Measurements from ENCODE around the gene CCDC149.

The CCDC149 gene

GRCh38 chr4:24805566-24805965 is 107.3 kb downstream of the CCDC149 start:
- Histone ChIP-seq H3K79me2 (ENCODE audit: insufficient read depth, low read length) (no peaks in the 10 kb centered on the region), H3K36me3 (ENCODE audit: insufficient read depth, low read length) (no peaks in the 10 kb centered on the region), H3K27me3 (ENCODE audit: insufficient read depth, low read length, poor library complexity) (no peaks in the 10 kb centered on the region), H2AFZ (ENCODE audit: low read depth, low read length) (no peak overlapping the region), H3K9ac (ENCODE audit: low read depth, low read length) (no peak overlapping the region), H3K4me3 (ENCODE audit: low read depth in 1 of 2, low read length in 2 of 2) (no peak overlapping the region), H3K27ac (ENCODE audit: low read length) (no peak overlapping the region), H3K9me3 (ENCODE audit: insufficient read depth, low read length, severe bottlenecking) (no peaks in the 10 kb centered on the region), H3K4me1 (ENCODE audit: insufficient read depth, low read length) (no peaks in the 10 kb centered on the region), H4K20me1 (ENCODE audit: insufficient read depth, low read length) (no peaks in the 10 kb centered on the region), H3K4me2 (ENCODE audit: insufficient read depth, low read length) (no peak overlapping the region)
- ATAC-seq (ENCODE audit: insufficient read depth, low read depth) (no peak), DNase-seq (no peak)
- no peak for TF ChIP-seq EZH2 (IDR thresholded peaks at IDR 0.05; ENCODE audit: borderline replicate concordance, low read depth, low read length, severe bottlenecking)
- TF ChIP-seq, protein P1, sequence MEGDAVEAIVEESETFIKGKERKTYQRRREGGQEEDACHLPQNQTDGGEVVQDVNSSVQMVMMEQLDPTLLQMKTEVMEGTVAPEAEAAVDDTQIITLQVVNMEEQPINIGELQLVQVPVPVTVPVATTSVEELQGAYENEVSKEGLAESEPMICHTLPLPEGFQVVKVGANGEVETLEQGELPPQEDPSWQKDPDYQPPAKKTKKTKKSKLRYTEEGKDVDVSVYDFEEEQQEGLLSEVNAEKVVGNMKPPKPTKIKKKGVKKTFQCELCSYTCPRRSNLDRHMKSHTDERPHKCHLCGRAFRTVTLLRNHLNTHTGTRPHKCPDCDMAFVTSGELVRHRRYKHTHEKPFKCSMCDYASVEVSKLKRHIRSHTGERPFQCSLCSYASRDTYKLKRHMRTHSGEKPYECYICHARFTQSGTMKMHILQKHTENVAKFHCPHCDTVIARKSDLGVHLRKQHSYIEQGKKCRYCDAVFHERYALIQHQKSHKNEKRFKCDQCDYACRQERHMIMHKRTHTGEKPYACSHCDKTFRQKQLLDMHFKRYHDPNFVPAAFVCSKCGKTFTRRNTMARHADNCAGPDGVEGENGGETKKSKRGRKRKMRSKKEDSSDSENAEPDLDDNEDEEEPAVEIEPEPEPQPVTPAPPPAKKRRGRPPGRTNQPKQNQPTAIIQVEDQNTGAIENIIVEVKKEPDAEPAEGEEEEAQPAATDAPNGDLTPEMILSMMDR (IDR thresholded peaks at IDR 0.05; ENCODE audit: borderline replicate concordance, extremely low read depth, low read length, poor library complexity, severe bottlenecking), result no peak

- Histone ChIP-seq H3K4me2 (ENCODE audit: insufficient read depth, low read length) (no peak overlapping the region), H3K9me3 (ENCODE audit: insufficient read depth, low read length, severe bottlenecking) (no peaks in the 10 kb centered on the region), H3K27me3 (ENCODE audit: insufficient read depth, low read length, poor library complexity) (no peaks in the 10 kb centered on the region), H4K20me1 (ENCODE audit: insufficient read depth, low read length) (no peaks in the 10 kb centered on the region), H3K79me2 (ENCODE audit: insufficient read depth, low read length) (no peaks in the 10 kb centered on the region), H3K36me3 (ENCODE audit: insufficient read depth, low read length) (no peaks in the 10 kb centered on the region), H3K4me1 (ENCODE audit: insufficient read depth, low read length) (no peaks in the 10 kb centered on the region), H2AFZ (ENCODE audit: low read depth, low read length) (no peak overlapping the region), H3K27ac (ENCODE audit: low read length) (no peak overlapping the region), H3K4me3 (ENCODE audit: low read depth in 1 of 2, low read length in 2 of 2) (no peak overlapping the region), H3K9ac (ENCODE audit: low read depth, low read length) (no peak overlapping the region)
- ATAC-seq (ENCODE audit: insufficient read depth, low read depth) (no peak), DNase-seq (no peak)
- TF ChIP-seq, protein P1 (IDR thresholded peaks at IDR 0.05; ENCODE audit: borderline replicate concordance, extremely low read depth, low read length, poor library complexity, severe bottlenecking), result no peak
- no peak for TF ChIP-seq EZH2 (IDR thresholded peaks at IDR 0.05; ENCODE audit: borderline replicate concordance, low read depth, low read length, severe bottlenecking)
Observed at GRCh38 chr4:24805067-24805466, 107.8 kb downstream of the CCDC149 start.

DNA sequence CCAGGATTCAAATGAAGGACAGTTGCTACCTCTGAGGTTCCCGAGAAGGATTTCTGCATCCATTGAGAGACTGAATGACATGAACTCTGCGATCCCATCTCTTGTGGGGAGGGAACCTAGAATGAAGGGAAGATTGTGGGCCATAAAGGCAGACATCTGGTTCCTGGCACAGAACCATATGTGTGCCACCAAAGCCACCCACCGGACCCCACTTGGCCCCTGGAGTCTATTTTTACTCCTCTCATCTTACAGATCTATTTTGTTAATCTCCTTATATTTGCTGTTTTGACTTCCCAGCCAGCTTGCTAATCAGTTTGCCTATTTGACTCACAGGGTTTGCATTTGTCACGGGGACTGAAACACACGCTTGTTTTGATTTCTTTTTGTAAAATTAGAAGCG is 110.2 kb downstream of the CCDC149 start:
- Histone ChIP-seq H3K4me3 (ENCODE audit: low read depth in 1 of 2, low read length in 2 of 2) (no peak overlapping the region), H3K27me3 (ENCODE audit: insufficient read depth, low read length, poor library complexity) (no peaks in the 10 kb centered on the region), H2AFZ (ENCODE audit: low read depth, low read length) (no peak overlapping the region), H3K79me2 (ENCODE audit: insufficient read depth, low read length) (no peaks in the 10 kb centered on the region), H3K9ac (ENCODE audit: low read depth, low read length) (no peak overlapping the region), H3K36me3 (ENCODE audit: insufficient read depth, low read length) (no peaks in the 10 kb centered on the region), H4K20me1 (ENCODE audit: insufficient read depth, low read length) (no peaks in the 10 kb centered on the region), H3K9me3 (ENCODE audit: insufficient read depth, low read length, severe bottlenecking) (no peaks in the 10 kb centered on the region), H3K4me1 (ENCODE audit: insufficient read depth, low read length) (no peaks in the 10 kb centered on the region), H3K4me2 (ENCODE audit: insufficient read depth, low read length) (no peak overlapping the region), H3K27ac (ENCODE audit: low read length) (no peak overlapping the region)
- TF ChIP-seq EZH2 (IDR thresholded peaks at IDR 0.05; ENCODE audit: borderline replicate concordance, low read depth, low read length, severe bottlenecking), result no peak
- TF ChIP-seq, protein P1 (IDR thresholded peaks at IDR 0.05; ENCODE audit: borderline replicate concordance, extremely low read depth, low read length, poor library complexity, severe bottlenecking), result no peak
- DNase-seq (no peak), ATAC-seq (ENCODE audit: insufficient read depth, low read depth) (no peak)

All from DND-41 (cell line).